IMR-90 (cell line): ENCODE measurements around the gene LHPP. TPM values are rescaled to one million over a fixed set of nuclear protein-coding genes. Genes with fewer than 3 reads are reported as not detected.

Experiments
- ATAC-seq: fragments of 200-7000 bp; cut with Tn5 transposase; 2 replicates; pipeline ENCODE4 v1.9.1; 2020; ENCODE audit warnings: low read depth, mild to moderate bottlenecking, moderate library complexity
- BruUV-seq: library from RNA; stranded (reverse); fragments of 400-500 nt; replicated peaks from 2 replicates; lab custom pipeline; 2021; lab: Mats Ljungman, UMichigan
- CTCF ChIA-PET: fragments of 300-600 bp; formaldehyde crosslinking; extraction: SDS; loops from one replicate; lab custom pipeline; 2021; ENCODE audit warnings: antibody characterized with exemption; lab: Yijun Ruan, JAX
- POLR2A ChIA-PET: fragments of 300-600 bp; sonication (Branson Sonifier 250); formaldehyde crosslinking; loops from one replicate; lab custom pipeline; 2022; ENCODE audit warnings: antibody characterized with exemption; ENCODE audit not compliant: unreplicated experiment; lab: Charles Lee
- DNase-seq: peaks from one replicate; pipeline ENCODE4 v3.0.0; 2013
- H2AFZ ChIP-seq: replicated peaks from 2 replicates; pipeline ENCODE3; 2013; ENCODE audit warnings: low read length, mild to moderate bottlenecking; ENCODE audit not compliant: poor library complexity
- H2AK5ac ChIP-seq: 2 replicates; pipeline ENCODE4 v1.6.1; 2013; ENCODE audit warnings: low read depth, low read length, inconsistent platforms
- H2AK9ac ChIP-seq: replicated peaks from 2 replicates; pipeline ENCODE3; 2013; ENCODE audit warnings: mild to moderate bottlenecking, low read depth, low read length, moderate library complexity; ENCODE audit not compliant: poor library complexity
- H2BK120ac ChIP-seq: 2 replicates; pipeline ENCODE4 v1.6.1; 2013; ENCODE audit warnings: low read depth, low read length, inconsistent platforms
- H2BK15ac ChIP-seq: 3 replicates; pipeline ENCODE4 v1.6.1; 2013; ENCODE audit warnings: low read depth, low read length, inconsistent platforms
- H2BK20ac ChIP-seq: 2 replicates; pipeline ENCODE4 v1.6.1; 2013; ENCODE audit warnings: low read depth, mild to moderate bottlenecking, inconsistent platforms, low read length, moderate library complexity
- H2BK5ac ChIP-seq: 2 replicates; pipeline ENCODE4 v1.6.1; 2013; ENCODE audit warnings: mild to moderate bottlenecking, low read depth, low read length, inconsistent platforms; ENCODE audit not compliant: poor library complexity, severe bottlenecking
- H3K14ac ChIP-seq: replicated peaks from 2 replicates; pipeline ENCODE4 v1.6.1; 2013; ENCODE audit warnings: low read depth, low read length, inconsistent platforms
- H3K18ac ChIP-seq: 2 replicates; pipeline ENCODE4 v1.6.1; 2013; ENCODE audit warnings: low read depth, low read length, control low read depth
- H3K23ac ChIP-seq: 2 replicates; pipeline ENCODE4 v1.6.1; 2013; ENCODE audit warnings: low read depth, low read length, inconsistent platforms
- H3K27ac ChIP-seq: 2 replicates; pipeline ENCODE4 v1.5.1; 2013; ENCODE audit warnings: mild to moderate bottlenecking, control low read depth, low read length; ENCODE audit not compliant: insufficient read depth
- H3K27me3 ChIP-seq: 2 replicates; pipeline ENCODE4 v1.6.1; 2013; ENCODE audit warnings: low read length; ENCODE audit not compliant: control insufficient read depth, insufficient read depth
- H3K36me3 ChIP-seq: 2 replicates; pipeline ENCODE4 v1.6.1; 2013; ENCODE audit warnings: low read length, mixed read lengths; ENCODE audit not compliant: control insufficient read depth, insufficient read depth
- H3K4ac ChIP-seq: 2 replicates; pipeline ENCODE4 v1.6.1; 2013; ENCODE audit warnings: low read depth, low read length, inconsistent platforms
- H3K4me1 ChIP-seq: 2 replicates; pipeline ENCODE4 v1.6.1; 2013; ENCODE audit warnings: low read length, mixed read lengths; ENCODE audit not compliant: control insufficient read depth, insufficient read depth
- H3K4me2 ChIP-seq: 2 replicates; pipeline ENCODE4 v1.6.1; 2013; ENCODE audit warnings: low read depth, mild to moderate bottlenecking, control low read depth, low read length, moderate library complexity
- H3K4me3 ChIP-seq: 2 replicates; pipeline ENCODE4 v1.5.1; 2013; ENCODE audit warnings: low read depth, mild to moderate bottlenecking, control low read depth, low read length, moderate library complexity; ENCODE audit not compliant: insufficient read depth
- H3K56ac ChIP-seq: 2 replicates; pipeline ENCODE4 v1.6.1; 2013; ENCODE audit warnings: low read length, inconsistent platforms; ENCODE audit not compliant: insufficient read depth; ENCODE audit errors: extremely low read depth
- H3K79me1 ChIP-seq, 2 experiments: 2 replicates each; pipeline ENCODE4 v1.6.1; 2013; ENCODE audit warnings: low read length in 2 of 2, inconsistent platforms in 1 of 2, low read depth in 1 of 2
- H3K9ac ChIP-seq: 2 replicates; pipeline ENCODE4 v1.6.1; 2013; ENCODE audit warnings: low read depth, low read length, control low read depth
- H3K9me1 ChIP-seq: 2 replicates; pipeline ENCODE4 v1.6.1; 2013; ENCODE audit warnings: low read length, inconsistent platforms; ENCODE audit not compliant: insufficient read depth
- H3K9me3 ChIP-seq: 2 replicates; pipeline ENCODE4 v1.6.1; 2013; ENCODE audit warnings: low read length; ENCODE audit not compliant: control insufficient read depth, insufficient read depth
- H4K20me1 ChIP-seq: 2 replicates; pipeline ENCODE4 v1.6.1; 2013; ENCODE audit warnings: low read length, inconsistent platforms; ENCODE audit not compliant: insufficient read depth
- H4K5ac ChIP-seq: 2 replicates; pipeline ENCODE4 v1.6.1; 2013; ENCODE audit warnings: mild to moderate bottlenecking, low read depth, low read length, control low read depth
- H4K8ac ChIP-seq, 2 experiments: 2 replicates each; pipeline ENCODE4 v1.6.1; 2013; ENCODE audit warnings: low read depth in 2 of 2, low read length in 2 of 2, control low read depth in 1 of 2, inconsistent platforms in 1 of 2
- H4K91ac ChIP-seq: 2 replicates; pipeline ENCODE4 v1.6.1; 2013; ENCODE audit warnings: low read depth, low read length, inconsistent platforms; ENCODE audit not compliant: insufficient read depth
- BHLHE40 ChIP-seq: fragments of 150-350 bp; IDR thresholded peaks from 2 replicates; pipeline ENCODE4 v1.6.1; 2016; ENCODE audit warnings: mild to moderate bottlenecking, low read depth, low read length
- CEBPB ChIP-seq: IDR thresholded peaks from 2 replicates; pipeline ENCODE4 v1.6.1; 2012; ENCODE audit warnings: low read depth, low read length, improper control_type of control experiment
- CHD1 ChIP-seq: IDR thresholded peaks from 2 replicates; pipeline ENCODE4 v1.6.1; 2012; ENCODE audit warnings: low read depth, low read length, improper control_type of control experiment
- MAZ ChIP-seq: IDR thresholded peaks from 2 replicates; pipeline ENCODE4 v1.6.1; 2012; ENCODE audit warnings: low read depth, mild to moderate bottlenecking, low read length, improper control_type of control experiment, moderate library complexity, borderline replicate concordance
- MXI1 ChIP-seq: IDR thresholded peaks from 2 replicates; pipeline ENCODE4 v1.6.1; 2012; ENCODE audit warnings: low read depth, mild to moderate bottlenecking, low read length, moderate library complexity, borderline replicate concordance
- NFE2L2 ChIP-seq: fragments of 150-350 bp; IDR thresholded peaks from 2 replicates; pipeline ENCODE4 v1.6.1; 2016; ENCODE audit warnings: low read depth, mild to moderate bottlenecking, low read length
- SMC3 ChIP-seq: fragments of 150-350 bp; IDR thresholded peaks from 2 replicates; pipeline ENCODE4 v1.6.1; 2016; ENCODE audit warnings: low read depth, mild to moderate bottlenecking, antibody characterized with exemption, low read length, moderate library complexity
- WGBS, 2 experiments: methylation state at CpG; one replicate each; pipeline versions ENCODE4 v1.1.5 to v1.1.7; 2013; ENCODE audit warnings: missing lambda C conversion rate in 2 of 2; ENCODE audit not compliant: insufficient read length in 1 of 2; ENCODE audit errors: extremely low coverage in 2 of 2; 5-methylcytosine and 5-hydroxymethylcytosine counted together
- dilution Hi-C: fragments of 300-500 bp; cut with HindIII; formaldehyde crosslinking; loops from one replicate; pipeline ENCODE4 v1.14.3; 2018; ENCODE audit warnings: low sequenced_read_pairs; ENCODE audit not compliant: unreplicated experiment
- in situ Hi-C: fragments of 300-500 bp; cut with MboI; formaldehyde crosslinking; loops from 3 replicates; pipeline ENCODE4 v1.14.3; 2019; ENCODE audit warnings: low sequenced_read_pairs, inconsistent platforms, mixed read lengths
- intact Hi-C: fragments of 100-400 bp; cut with micrococcal nuclease; formaldehyde crosslinking; loops from 2 replicates; pipeline ENCODE4 v1.10.0; 2022
- polyA plus RNA-seq, 3 experiments: library from polyadenylated mRNA; depleted of rRNA; stranded (reverse); fragments of >200 nt; gene quantifications; 2 replicates each; pipeline ENCODE4 v1.2.3, GENCODE V29; 2012; ENCODE audit warnings: low replicate concordance in 1 of 3
- total RNA-seq: library from RNA; depleted of rRNA; stranded (reverse); fragments of >200 nt; gene quantifications from 2 replicates; pipeline ENCODE4 v1.2.3, GENCODE V29; 2012
- TF ChIP-seq, protein P1 (sequence below): conservative IDR thresholded peaks from 2 replicates; pipeline ENCODE4 v1.5.1; 2012; ENCODE audit warnings: mild to moderate bottlenecking, low read depth, low read length, improper control_type of control experiment
- TF ChIP-seq, protein P2 (sequence below): fragments of 150-350 bp; IDR thresholded peaks from 2 replicates; pipeline ENCODE4 v1.6.1; 2017; ENCODE audit warnings: mild to moderate bottlenecking, antibody characterized with exemption, low read length, low read depth

Gene LHPP
- total and polyA plus RNA-seq, 2 of the 4 experiments (the other 2 are of a cell fraction), result 2.7 to 8.3 TPM

DNA sequence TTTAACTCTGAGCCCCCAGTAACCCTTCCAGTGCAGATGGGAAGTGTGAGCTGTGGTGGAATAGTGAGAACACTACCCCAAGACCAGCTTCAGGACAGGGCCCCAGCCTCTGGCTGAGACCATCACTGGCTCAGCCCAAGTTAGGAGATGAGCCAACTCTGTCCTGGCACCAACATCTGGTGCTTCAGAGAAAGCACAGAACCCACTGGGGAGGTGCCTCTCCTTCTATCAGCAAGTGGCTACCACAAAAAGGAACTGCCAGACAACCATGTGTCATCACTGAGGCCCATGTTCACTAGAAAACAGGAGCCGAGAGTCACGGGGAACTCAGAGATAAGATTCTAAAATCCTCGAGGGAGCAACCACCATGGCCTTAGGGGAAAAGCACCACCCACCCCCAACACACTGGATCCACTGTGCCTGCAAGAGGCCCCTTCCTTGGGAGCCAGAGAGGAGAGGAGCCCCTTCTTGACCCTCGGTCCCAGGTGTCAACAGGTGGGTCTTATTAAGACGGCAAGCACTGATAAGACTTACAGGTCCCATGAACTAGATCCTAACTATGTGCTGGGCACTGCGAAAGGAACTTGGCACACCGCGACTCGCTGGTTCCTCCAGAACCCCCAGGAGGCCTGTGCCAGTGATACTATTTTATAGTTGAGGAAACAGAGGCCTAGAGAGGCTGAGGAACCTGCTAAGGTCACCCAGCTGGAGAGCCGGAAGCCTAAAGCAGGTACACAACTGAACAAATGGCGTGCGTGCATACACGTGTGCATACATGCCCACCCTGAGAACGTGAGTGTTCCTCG, 179.9 kb downstream of the LHPP start (continued):
- TF ChIP-seq NFE2L2, result no peak

DNA sequence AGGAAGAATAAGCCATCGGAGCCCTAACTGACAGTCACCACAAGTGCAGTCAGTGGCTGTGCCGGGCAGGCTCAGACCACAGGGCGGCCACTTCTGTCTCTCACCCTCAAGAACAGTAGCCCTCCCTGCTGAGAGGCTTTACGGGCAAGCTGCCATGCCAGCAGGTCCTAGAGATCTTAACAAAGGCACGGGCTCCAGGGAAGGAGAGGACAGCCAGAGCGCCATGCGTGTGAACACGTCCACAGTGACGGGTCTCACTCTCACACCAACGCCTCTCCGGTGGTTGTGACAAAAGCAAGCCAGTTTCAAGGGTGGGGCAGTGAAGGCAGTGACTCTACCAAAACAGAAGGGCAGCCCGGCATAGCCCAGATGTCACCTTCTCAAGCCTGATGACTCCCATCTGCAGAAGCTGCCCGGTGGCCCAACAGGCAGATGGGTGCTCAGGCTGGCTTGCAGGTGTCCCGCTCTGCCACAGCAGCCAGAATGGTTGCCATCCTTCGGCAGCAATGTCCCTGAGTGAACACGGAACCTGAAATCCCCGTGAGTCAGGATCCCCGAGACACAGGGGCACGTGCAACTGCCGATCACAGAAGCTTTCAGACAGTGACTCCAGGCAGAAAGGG, 180.6 kb downstream of the LHPP start:
- H4K5ac ChIP-seq, result no peak overlapping the region
- H3K36me3 ChIP-seq, result no peaks in the 10 kb centered on the region
- no peaks in the 10 kb centered on the region; the same call in 1 of the 2 replicates for H4K20me1 ChIP-seq
- ChIA-PET POLR2A (no interaction called here), CTCF (no interaction called here)
- H2BK5ac ChIP-seq, result no peak overlapping the region
- TF ChIP-seq NFE2L2, result no peak
- no peak for TF ChIP-seq BHLHE40
- TF ChIP-seq, protein P1, sequence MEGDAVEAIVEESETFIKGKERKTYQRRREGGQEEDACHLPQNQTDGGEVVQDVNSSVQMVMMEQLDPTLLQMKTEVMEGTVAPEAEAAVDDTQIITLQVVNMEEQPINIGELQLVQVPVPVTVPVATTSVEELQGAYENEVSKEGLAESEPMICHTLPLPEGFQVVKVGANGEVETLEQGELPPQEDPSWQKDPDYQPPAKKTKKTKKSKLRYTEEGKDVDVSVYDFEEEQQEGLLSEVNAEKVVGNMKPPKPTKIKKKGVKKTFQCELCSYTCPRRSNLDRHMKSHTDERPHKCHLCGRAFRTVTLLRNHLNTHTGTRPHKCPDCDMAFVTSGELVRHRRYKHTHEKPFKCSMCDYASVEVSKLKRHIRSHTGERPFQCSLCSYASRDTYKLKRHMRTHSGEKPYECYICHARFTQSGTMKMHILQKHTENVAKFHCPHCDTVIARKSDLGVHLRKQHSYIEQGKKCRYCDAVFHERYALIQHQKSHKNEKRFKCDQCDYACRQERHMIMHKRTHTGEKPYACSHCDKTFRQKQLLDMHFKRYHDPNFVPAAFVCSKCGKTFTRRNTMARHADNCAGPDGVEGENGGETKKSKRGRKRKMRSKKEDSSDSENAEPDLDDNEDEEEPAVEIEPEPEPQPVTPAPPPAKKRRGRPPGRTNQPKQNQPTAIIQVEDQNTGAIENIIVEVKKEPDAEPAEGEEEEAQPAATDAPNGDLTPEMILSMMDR, result no peak
- no peak for TF ChIP-seq MXI1
- TF ChIP-seq SMC3, result no peak
- no peak for TF ChIP-seq MAZ
- TF ChIP-seq CHD1, result no peak
- TF ChIP-seq CEBPB, result no peak
- TF ChIP-seq, protein P2, sequence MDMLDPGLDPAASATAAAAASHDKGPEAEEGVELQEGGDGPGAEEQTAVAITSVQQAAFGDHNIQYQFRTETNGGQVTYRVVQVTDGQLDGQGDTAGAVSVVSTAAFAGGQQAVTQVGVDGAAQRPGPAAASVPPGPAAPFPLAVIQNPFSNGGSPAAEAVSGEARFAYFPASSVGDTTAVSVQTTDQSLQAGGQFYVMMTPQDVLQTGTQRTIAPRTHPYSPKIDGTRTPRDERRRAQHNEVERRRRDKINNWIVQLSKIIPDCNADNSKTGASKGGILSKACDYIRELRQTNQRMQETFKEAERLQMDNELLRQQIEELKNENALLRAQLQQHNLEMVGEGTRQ, result no peak
- no peak overlapping the region for H2AK9ac ChIP-seq
- H3K27me3 ChIP-seq, result no peaks in the 10 kb centered on the region
- no peak overlapping the region for H4K8ac ChIP-seq
- no peak overlapping the region for H3K27ac ChIP-seq
- no peak overlapping the region for H3K9ac ChIP-seq
- no peak overlapping the region for H3K4me3 ChIP-seq
- no peak overlapping the region for H3K4me2 ChIP-seq
- in situ Hi-C loops (no loop called here), intact Hi-C loops (no loop called here), dilution Hi-C loops (no loop called here)
- H3K9me3 ChIP-seq, result no peaks in the 10 kb centered on the region
- no peak for ATAC-seq
- peaks cover 17% of the 10 kb centered on the region for H3K9me1 ChIP-seq
- H3K23ac ChIP-seq, result no peak overlapping the region
- WGBS, 2 experiments, result 95% methylated on average over 15 of the region's 20 CpGs; no CpG with 5 or more reads in 1 of the 2 experiments
- H3K79me1 ChIP-seq, result peaks cover 5 to 28% of the 10 kb centered on the region in 2 experiments; a peak in 3 of 4 replicates
- H2BK15ac ChIP-seq, result no peak overlapping the region
- no peak overlapping the region for H2AK5ac ChIP-seq
- no peak overlapping the region for H2BK20ac ChIP-seq
- no peak overlapping the region for H2AFZ ChIP-seq
- no peak overlapping the region for H4K91ac ChIP-seq
- H2BK120ac ChIP-seq, result no peak overlapping the region
- H3K14ac ChIP-seq, result no peak overlapping the region
- no TSS peak for BruUV-seq
- H3K56ac ChIP-seq, result no peak overlapping the region
- H3K18ac ChIP-seq, result no peak overlapping the region
- H3K4me1 ChIP-seq, result peaks cover 15% of the 10 kb centered on the region; the same call in 1 of the 2 replicates
- no peak overlapping the region for H3K4ac ChIP-seq
- no peak for DNase-seq
